GM04504 (cell line): ENCODE measurements around the gene NKIRAS1.

Source experiments
- DNase-seq: peaks from one replicate; pipeline ENCODE4 v3.0.0-alpha.2; 2012; ENCODE audit warnings: low read depth

NKIRAS1 gene

DNA sequence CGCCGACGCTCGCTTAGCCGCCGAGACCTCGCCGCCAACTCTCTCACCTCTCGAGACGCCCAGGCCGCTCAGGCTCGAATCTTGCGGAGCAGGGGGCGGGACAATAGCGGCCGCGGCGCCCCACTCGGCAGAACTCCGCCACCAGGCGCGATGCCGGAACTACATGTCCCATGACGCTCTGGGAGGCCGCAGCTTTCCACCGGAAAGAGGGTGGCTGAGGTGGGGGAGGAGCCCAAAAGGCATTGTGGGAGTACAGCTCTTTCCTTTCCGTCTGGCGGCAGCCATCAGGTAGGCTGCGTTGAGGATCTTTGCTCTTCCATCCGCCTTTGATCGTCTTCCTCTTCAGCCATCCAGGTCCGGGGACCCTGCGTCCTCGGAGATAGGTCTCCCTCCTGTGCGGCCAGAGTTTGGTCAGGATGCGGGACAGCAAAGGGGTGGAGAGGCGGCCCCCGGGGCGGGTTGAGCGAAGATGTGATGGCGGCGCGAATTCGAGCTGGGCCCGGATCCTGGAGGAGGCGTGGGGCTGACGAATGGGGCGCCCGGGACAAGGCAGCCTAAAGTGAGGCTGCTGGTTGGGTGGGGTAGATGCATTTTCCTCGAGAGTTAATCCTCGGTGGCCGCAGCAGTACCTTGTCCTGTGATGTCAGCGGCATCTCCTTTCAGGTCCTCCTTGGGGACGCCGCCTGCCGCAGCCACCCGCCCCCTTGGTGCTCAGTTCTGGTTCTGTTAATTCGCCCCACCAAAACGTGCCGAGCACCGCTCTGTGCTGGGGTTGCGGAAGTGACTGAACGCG is at the start of gene NKIRAS1, which contains the start of gene RPL15:
Gene NKIRAS1 (minus strand): TSS at position 105 of the 793 bp plus-strand sequence. CDS start 6,086 bp downstream, outside the sequence.
Gene RPL15 (plus strand): TSS at position 247 of the 793 bp plus-strand sequence. CDS start 728 bp downstream, outside the sequence.
- peak; percentile 95 for DNase-seq

- no peak for DNase-seq
These were observed 49.5 kb upstream of the NKIRAS1 start for GRCh38 chr3:23966328-23966727.

DNA sequence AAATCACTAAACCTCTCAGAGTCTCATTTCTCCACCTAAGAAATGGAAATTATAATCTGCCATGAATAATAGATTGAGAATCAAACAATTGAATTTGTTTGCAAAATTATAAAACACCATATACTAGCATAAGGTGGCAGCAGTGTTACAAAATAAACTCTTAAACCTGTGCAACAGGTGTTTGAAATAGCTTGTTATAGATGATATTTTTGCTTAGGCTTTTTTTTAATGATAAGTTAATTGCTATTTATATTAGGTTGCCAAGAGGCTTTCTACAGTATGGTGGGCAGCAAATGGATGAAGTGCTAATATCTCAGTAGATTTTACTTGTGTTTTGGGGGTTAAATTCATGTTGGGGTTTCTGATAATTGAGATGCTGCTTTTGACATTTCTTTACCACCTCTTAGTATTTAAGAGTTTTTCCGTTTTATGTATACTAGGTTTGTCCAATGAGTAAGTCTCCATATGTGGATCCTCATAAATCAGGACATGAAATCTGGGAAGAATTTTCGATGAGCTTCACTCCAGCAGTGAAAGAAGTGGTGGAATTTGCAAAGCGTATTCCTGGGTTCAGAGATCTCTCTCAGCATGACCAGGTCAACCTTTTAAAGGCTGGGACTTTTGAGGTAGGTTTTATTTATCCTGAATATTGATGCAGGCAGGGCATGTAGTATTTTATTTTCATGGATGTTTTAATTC is 47.9 kb upstream of the NKIRAS1 start:
- DNase-seq: no peak

DNA sequence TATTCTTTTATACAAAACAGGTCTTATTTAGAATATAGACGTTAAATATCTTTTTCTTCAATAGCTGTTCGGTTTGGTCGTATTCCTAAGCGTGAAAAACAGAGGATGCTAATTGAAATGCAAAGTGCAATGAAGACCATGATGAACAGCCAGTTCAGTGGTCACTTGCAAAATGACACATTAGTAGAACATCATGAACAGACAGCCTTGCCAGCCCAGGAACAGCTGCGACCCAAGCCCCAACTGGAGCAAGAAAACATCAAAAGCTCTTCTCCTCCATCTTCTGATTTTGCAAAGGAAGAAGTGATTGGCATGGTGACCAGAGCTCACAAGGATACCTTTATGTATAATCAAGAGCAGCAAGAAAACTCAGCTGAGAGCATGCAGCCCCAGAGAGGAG is 45.1 kb upstream of the NKIRAS1 start:
- no peak for DNase-seq

GRCh38 chr3:23961066-23961465 is 44.3 kb upstream of the NKIRAS1 start:
- DNase-seq: no peak

DNA sequence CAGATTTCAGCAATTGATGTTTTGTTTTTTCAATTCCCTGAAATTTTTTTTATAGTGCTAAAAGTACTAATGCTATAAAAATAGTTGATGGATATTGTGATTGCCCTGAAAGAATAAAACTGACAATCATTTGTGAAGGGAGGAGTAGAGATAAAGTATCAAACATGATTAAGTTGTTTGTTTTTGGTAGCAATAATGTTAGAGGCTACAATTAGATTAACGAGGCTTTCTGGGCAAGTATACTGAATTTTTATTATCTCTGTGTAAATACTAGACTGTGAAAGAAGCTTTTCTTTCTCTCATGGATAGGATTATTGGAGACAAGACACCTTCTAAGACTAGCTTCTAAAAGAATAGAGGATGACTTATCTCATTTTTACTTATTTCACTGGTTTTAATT is 43.9 kb upstream of the NKIRAS1 start:
- DNase-seq: no peak

DNA sequence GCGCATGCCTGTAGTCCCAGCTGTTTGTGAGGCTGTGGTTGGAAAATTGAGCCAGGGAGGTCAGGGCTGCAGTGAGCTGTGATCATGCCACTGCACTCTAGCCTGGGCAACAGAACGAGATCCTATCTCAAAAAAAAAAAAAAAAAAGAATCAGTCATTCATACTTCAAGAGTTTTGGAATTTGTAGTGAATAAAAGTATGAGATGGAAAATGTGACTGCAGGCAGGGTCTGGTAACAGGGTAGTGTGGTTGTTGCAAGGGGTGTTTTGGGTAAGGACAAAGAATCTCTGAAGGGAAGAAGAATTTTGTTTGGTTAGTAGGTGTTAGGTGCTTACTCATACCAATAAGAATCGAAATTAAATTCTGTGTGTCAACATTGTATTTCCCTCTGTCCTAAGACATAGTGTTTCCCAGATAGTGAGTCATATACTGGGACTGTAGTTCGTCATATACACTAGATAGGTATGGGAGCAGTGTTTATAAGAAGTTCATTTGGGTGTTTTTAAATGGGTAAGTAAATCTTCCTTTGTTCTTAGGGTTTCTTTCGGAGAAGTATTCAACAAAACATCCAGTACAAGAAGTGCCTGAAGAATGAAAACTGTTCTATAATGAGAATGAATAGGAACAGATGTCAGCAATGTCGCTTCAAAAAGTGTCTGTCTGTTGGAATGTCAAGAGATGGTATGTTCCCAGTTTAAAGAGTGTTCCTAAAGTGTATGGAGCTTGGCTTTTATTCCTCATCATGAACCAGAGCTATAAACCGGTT is 42.5 kb upstream of the NKIRAS1 start:
- no peak for DNase-seq

- DNase-seq: no peak
These were observed 39.9 kb upstream of the NKIRAS1 start for GRCh38 chr3:23956701-23957100.

GRCh38 chr3:23954144-23954543 is 37.4 kb upstream of the NKIRAS1 start:
- DNase-seq: no peak

DNA sequence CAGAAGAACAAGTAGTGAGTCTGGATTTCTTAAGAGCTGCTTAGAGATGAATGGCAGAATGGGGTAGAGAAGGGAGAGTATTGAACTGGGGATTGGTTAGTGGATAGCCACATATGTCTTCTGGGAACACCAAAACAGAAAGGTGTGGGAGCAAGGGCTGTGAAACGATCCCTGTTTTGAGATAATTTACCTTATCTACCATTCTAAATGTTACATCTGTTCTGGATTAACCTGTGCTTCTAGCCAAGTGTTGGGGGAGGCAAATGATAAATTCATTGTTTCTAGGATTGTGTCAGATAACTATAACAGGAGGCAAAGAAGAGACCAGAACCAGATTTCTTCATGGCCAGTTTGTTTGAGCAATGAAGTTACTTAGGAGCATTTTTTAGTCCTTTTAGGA is 36.7 kb upstream of the NKIRAS1 start:
- DNase-seq: no peak

DNA sequence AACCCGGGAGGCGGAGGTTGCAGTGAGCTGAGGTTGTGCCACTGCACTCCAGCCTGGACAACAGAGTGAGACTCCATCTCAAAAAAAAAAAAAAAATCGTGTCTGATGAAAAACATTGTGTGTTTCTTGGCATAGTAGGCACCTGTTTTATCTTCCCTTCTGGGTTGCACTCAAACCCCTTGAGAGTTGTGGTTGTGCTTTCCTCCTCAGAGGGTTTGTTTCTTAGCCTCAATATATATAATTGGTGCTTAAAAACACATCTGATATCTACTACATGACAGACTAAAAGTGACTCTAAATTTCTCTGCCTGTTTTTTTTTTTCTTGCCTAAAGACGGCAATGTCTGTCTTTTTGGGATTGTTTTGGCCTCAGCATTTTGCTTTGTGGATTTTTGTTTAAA is 35.9 kb upstream of the NKIRAS1 start:
- no peak for DNase-seq

DNA sequence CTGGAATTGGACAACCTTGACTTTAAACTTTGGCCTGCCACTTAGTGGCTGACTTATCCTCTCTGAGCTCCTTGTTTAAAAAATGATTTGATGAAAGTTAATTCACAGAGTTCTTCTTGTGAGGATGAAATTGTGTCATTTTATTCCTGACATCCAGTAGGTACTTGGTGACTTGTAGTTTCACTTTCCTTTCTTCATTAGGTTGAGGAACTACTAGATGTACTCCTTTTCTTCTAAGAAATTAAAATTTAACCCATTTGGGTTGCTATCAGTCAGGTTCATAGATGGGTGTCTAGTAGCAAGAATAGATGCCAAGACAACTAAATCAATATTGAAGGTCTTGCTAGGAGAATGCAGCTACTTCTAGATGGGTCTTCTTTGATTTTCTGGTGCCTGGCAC is 33.5 kb upstream of the NKIRAS1 start:
- no peak for DNase-seq

GRCh38 chr3:23949784-23950183 is 33.0 kb upstream of the NKIRAS1 start:
- no peak for DNase-seq

- no peak for DNase-seq
These were observed 32.0 kb upstream of the NKIRAS1 start for GRCh38 chr3:23948761-23949160.

DNA sequence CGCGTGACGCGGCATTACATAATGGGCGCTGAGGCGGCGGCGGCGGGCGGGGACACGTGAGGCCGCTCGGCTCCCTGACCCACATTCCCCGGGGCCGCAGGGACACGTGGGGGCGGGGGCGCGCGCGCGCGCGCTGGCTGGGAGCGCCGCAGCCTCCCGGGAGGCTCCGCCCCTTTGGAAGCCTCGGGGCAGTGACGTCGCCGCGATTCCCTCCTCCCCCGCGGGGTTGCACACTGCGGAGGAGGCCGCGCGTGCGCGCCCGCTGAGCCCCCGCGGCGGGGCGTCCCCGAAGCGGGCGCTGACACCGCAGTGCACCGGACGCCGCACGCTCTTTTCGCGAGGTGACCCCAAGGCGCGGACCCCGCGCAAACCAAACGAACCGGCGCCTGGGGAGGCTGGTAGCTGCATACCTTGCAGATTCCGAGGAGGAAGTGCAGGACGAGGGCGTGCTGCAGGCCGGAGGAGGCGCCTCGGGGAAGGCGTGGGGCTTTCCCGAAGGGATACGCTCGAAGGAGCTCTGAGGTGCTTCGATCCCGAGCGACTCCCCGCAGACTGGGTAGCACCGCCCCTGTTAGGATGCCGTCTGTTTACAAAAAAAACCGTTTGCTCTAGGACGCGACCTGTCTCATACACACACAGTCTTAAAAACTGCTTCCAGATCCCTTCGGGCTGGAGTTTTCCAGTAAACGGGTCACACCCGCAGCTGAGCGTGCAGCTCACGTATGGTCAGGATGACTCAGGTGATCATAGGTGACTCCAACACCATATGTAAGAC is 29.3 kb upstream of the NKIRAS1 start:
- DNase-seq: peak; percentile 94

- DNase-seq: no peak
These were observed 28.8 kb upstream of the NKIRAS1 start for GRCh38 chr3:23945663-23945912.

- DNase-seq: no peak
These were observed 28.3 kb upstream of the NKIRAS1 start, which contains the start of gene NR1D2 for GRCh38 chr3:23944861-23945662. TSS of gene NR1D2 (plus strand) at chr3:23945286. CDS start at chr3:23945579, 293 bp downstream.

GRCh38 chr3:23944007-23944783 is 27.4 kb upstream of the NKIRAS1 start:
- no peak for DNase-seq

DNA sequence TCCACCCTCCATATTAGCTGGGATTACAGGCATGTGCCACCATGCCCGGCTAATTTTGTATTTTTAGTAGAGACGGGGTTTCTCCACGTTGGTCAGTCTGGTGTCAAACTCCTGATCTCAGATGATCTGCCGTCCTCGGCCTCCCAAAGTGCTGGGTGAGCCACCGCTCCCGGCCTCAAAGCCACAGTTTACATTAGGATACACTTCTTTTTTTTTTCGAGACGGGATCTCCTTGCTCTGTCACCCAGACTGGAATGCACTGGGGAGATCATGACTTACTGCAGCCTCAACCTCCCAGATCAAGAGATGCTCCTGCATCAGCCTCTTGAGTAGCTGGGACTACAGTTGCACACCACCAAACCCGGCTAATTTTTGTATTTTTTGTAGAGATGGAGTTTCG is 25.8 kb upstream of the NKIRAS1 start:
- DNase-seq: no peak

GRCh38 chr3:23941440-23941839 is 24.6 kb upstream of the NKIRAS1 start:
- no peak for DNase-seq
